WTC11 (cell line): ENCODE results near the gene TCF3. TPM values are rescaled to one million over a fixed set of nuclear protein-coding genes. Genes with fewer than 3 reads are reported as not detected.

Source experiments
- ATAC-seq: fragments of 200-7000 bp; cut with Tn5 transposase; 2 replicates; pipeline ENCODE4 v1.10.0; 2021; ENCODE audit warnings: mild to moderate bottlenecking, moderate library complexity
- CTCF ChIA-PET: fragments of 300-600 bp; sonication (Branson Sonifier 250); formaldehyde crosslinking; loops from one replicate; lab custom pipeline; 2021; ENCODE audit warnings: antibody characterized with exemption; lab: Charles Lee
- POLR2A ChIA-PET: fragments of 350-600 bp; sonication (Branson Sonifier 250); formaldehyde crosslinking; loops from one replicate; lab custom pipeline; 2021; ENCODE audit warnings: antibody characterized with exemption; lab: Charles Lee
- DNase-seq: peaks from one replicate; pipeline ENCODE4 v3.0.0; 2021; ENCODE audit warnings: low spot score
- H3K27ac Mint-ChIP-seq: 2 replicates; pipeline ENCODE4 v1.8.0; 2021; ENCODE audit warnings: mixed read lengths
- H3K27me3 Mint-ChIP-seq: 2 replicates; pipeline ENCODE4 v1.8.0; 2021; ENCODE audit warnings: low read depth, mild to moderate bottlenecking, moderate library complexity, mixed read lengths
- H3K36me3 Mint-ChIP-seq: 2 replicates; pipeline ENCODE4 v1.8.0; 2021; ENCODE audit warnings: mixed read lengths
- H3K4me1 Mint-ChIP-seq: 2 replicates; pipeline ENCODE4 v1.8.0; 2022; ENCODE audit warnings: mixed read lengths
- H3K4me3 Mint-ChIP-seq: 2 replicates; pipeline ENCODE4 v1.8.0; 2021; ENCODE audit warnings: mild to moderate bottlenecking, moderate library complexity, mixed read lengths
- H3K9me3 Mint-ChIP-seq: 2 replicates; pipeline ENCODE4 v1.8.0; 2021; ENCODE audit warnings: mixed read lengths
- CREB1 ChIP-seq: sonication (generic); formaldehyde crosslinking; IDR thresholded peaks from 2 replicates; pipeline ENCODE4 v1.8.0; 2023; ENCODE audit warnings: mild to moderate bottlenecking, missing genetic modification reagents
- NFE2L1 ChIP-seq: sonication (generic); formaldehyde crosslinking; IDR thresholded peaks from 2 replicates; pipeline ENCODE4 v1.8.1; 2023; ENCODE audit warnings: missing genetic modification reagents
- NFYB ChIP-seq: sonication (generic); formaldehyde crosslinking; conservative IDR thresholded peaks from 2 replicates; pipeline ENCODE4 v1.8.0; 2022; ENCODE audit warnings: low read depth, missing genetic modification reagents
- OVOL2 ChIP-seq: fragments of 250-450 bp; sonication (Bioruptor Pico); IDR thresholded peaks from 2 replicates; pipeline ENCODE4 v1.9.0; 2021; ENCODE audit warnings: mild to moderate bottlenecking, borderline replicate concordance
- PREB ChIP-seq: sonication (generic); formaldehyde crosslinking; IDR thresholded peaks from 2 replicates; pipeline ENCODE4 v1.8.1; 2022; ENCODE audit warnings: mild to moderate bottlenecking, missing genetic modification reagents, moderate library complexity, borderline replicate concordance
- TEAD4 ChIP-seq: sonication (generic); formaldehyde crosslinking; IDR thresholded peaks from 2 replicates; pipeline ENCODE4 v1.8.0; 2022; ENCODE audit warnings: mild to moderate bottlenecking, missing genetic modification reagents
- TP53 ChIP-seq: sonication (generic); formaldehyde crosslinking; IDR thresholded peaks from 2 replicates; pipeline ENCODE4 v1.8.1; 2023; ENCODE audit warnings: mild to moderate bottlenecking, missing genetic modification reagents
- ZBTB43 ChIP-seq: sonication (generic); formaldehyde crosslinking; IDR thresholded peaks from 2 replicates; pipeline ENCODE4 v1.8.1; 2023; ENCODE audit warnings: mild to moderate bottlenecking, missing genetic modification reagents
- ZNF219 ChIP-seq: sonication (generic); formaldehyde crosslinking; IDR thresholded peaks from 2 replicates; pipeline ENCODE4 v1.8.0; 2023; ENCODE audit warnings: missing genetic modification reagents, mild to moderate bottlenecking, borderline replicate concordance
- ZNF281 ChIP-seq: sonication (generic); formaldehyde crosslinking; IDR thresholded peaks from 2 replicates; pipeline ENCODE4 v1.8.0; 2023; ENCODE audit warnings: mild to moderate bottlenecking, missing genetic modification reagents
- ZNF317 ChIP-seq: sonication (generic); formaldehyde crosslinking; IDR thresholded peaks from 2 replicates; pipeline ENCODE4 v1.8.1; 2023; ENCODE audit warnings: low read depth, mild to moderate bottlenecking, moderate library complexity, missing genetic modification reagents, borderline replicate concordance
- ZNF396 ChIP-seq: fragments of 250-450 bp; sonication (Bioruptor Pico); IDR thresholded peaks from 2 replicates; pipeline ENCODE4 v1.8.0; 2021; ENCODE audit warnings: mild to moderate bottlenecking, moderate library complexity, borderline replicate concordance
- ZNF423 ChIP-seq: fragments of 250-450 bp; sonication (Bioruptor Pico); IDR thresholded peaks from 2 replicates; pipeline ENCODE4 v2.1.2; 2022; ENCODE audit warnings: mild to moderate bottlenecking, moderate library complexity
- total RNA-seq: library from RNA; stranded (reverse); gene quantifications from 3 replicates; pipeline ENCODE4 v1.2.3, GENCODE V29; 2021
- TF ChIP-seq, protein P1 (sequence below): sonication (generic); formaldehyde crosslinking; conservative IDR thresholded peaks from 2 replicates; pipeline ENCODE4 v1.8.1; 2022; ENCODE audit warnings: mild to moderate bottlenecking, missing genetic modification reagents
- TF ChIP-seq, protein P2 (sequence below): sonication (generic); formaldehyde crosslinking; IDR thresholded peaks from 2 replicates; pipeline ENCODE4 v1.8.1; 2023; ENCODE audit warnings: mild to moderate bottlenecking, missing genetic modification reagents, moderate library complexity

The TCF3 gene
- total RNA-seq, 1 experiment from 2014 or later, result 324 TPM

- CTCF ChIA-PET, result interaction anchor here (0.5 to 4.1 kb wide), 3 partner anchors 14 to 611 kb away, joined by 3 to 17 read pairs (median 4); no protein-coding TSS in a partner anchor
Observed at GRCh38 chr19:1576242-1577089, 75.9 kb downstream of the TCF3 start.

More at GRCh38 chr19:1576242-1577089, 75.9 kb downstream of the TCF3 start:
- Mint-ChIP-seq H3K9me3 (no peaks in the 10 kb centered on the region), H3K36me3 (peaks cover 17% of the 10 kb centered on the region), H3K4me1 (no peaks in the 10 kb centered on the region), H3K27ac (no peak overlapping the region), H3K4me3 (no peak overlapping the region), H3K27me3 (peaks cover 7% of the 10 kb centered on the region)
- DNase-seq (no peak), ATAC-seq (no peak)
- TF ChIP-seq CREB1 (CRISPR knock-in tag), result no peak
- TF ChIP-seq ZNF423, result no peak
- TF ChIP-seq NFE2L1, result no peak
- no peak for TF ChIP-seq TP53 (CRISPR knock-in tag)
- TF ChIP-seq ZNF396 (CRISPR knock-in tag), result no peak
- no peak for TF ChIP-seq NFYB (CRISPR knock-in tag)
- TF ChIP-seq ZBTB43 (CRISPR knock-in tag), result no peak
- TF ChIP-seq TEAD4, result no peak
- TF ChIP-seq, protein P1, sequence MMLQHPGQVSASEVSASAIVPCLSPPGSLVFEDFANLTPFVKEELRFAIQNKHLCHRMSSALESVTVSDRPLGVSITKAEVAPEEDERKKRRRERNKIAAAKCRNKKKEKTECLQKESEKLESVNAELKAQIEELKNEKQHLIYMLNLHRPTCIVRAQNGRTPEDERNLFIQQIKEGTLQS (CRISPR knock-in tag), result no peak
- no peak for TF ChIP-seq OVOL2 (CRISPR knock-in tag)
- no peak for TF ChIP-seq ZNF281 (CRISPR knock-in tag)
- TF ChIP-seq PREB (CRISPR knock-in tag), result no peak
- TF ChIP-seq, protein P2, sequence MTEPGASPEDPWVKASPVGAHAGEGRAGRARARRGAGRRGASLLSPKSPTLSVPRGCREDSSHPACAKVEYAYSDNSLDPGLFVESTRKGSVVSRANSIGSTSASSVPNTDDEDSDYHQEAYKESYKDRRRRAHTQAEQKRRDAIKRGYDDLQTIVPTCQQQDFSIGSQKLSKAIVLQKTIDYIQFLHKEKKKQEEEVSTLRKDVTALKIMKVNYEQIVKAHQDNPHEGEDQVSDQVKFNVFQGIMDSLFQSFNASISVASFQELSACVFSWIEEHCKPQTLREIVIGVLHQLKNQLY (CRISPR knock-in tag), result no peak
- TF ChIP-seq ZNF317 (CRISPR knock-in tag), result no peak
- no peak for TF ChIP-seq ZNF219 (CRISPR knock-in tag)
- POLR2A ChIA-PET, result no interaction called here
